HG03571 (cell line): ENCODE results near the gene ANXA7.

Experiments used
- ATAC-seq: cut with Tn5 transposase; IDR thresholded peaks from one replicate; pipeline ENCODE4 v1.9.1; 2021; ENCODE audit not compliant: unreplicated experiment

ANXA7 gene

DNA sequence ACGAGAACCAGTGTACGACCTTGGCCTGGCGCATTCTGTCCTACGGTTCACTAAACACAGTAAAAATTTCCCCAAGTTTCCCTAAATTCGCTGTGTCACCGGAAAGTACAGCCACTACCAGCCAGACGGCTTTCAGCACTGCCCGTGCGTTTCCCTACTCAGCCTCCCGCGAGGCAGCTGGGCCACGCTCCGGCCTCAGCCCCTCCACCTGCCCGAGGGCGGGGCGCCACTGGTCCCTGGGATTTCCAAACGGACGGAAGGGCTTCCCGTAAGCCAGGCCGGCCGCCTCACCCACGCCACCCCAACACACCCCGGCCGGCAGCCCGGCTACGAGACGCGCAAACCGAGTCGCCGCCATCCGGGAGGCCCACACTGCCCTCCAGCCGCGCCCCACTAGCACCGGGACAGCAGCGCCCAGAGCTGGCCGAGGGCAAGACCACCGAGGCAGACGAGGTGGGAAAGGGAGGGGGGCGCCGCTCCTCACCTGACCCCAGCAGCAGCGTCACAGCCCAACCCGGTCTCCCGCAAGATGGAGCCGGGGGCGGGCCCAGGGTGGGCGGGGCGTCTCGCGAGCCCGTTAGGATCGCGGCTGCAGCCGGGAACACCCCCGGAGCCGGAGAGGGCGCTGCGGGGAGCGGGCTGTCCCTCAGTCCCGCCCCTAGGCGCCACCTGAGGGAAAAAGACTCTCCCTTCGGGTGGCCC is at the start of gene ANXA7:
TSS of gene ANXA7 (minus strand) at position 531 of the 702 bp plus-strand sequence. CDS start 13,202 bp downstream, outside the sequence.
- ATAC-seq = peak; percentile 89

GRCh38 chr10:73460897-73461296 is 47.0 kb upstream of the ANXA7 start:
- no peak for ATAC-seq

DNA sequence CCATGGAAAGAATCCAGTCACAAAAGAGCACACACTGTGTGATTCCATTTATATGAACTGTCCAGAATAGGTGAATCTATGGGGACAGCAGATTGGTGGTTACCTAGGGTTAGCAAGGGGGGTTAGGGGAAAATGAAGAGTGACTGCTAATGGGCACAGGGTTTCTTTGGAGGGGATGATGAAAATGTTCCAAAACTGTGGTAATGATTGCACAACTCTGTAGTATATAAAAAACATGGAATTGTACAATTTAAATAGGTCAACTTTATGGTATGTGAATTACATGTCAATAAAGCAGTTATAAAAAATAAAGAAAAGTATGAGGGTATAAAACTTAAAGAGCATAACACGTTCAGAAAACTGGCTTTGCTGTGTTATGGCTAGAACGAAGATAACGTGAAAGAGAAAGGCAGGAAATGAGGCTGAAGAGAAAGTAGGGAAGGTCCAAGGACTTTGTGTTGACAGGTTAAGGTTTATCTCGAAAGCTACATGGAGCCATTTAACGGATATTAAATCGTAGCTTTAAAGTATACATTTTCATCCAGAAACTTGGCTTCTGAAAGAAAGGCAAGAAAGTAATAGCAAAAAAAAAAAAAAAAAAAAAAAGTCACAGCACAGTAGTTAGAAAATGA is 45.9 kb upstream of the ANXA7 start:
- no peak for ATAC-seq

DNA sequence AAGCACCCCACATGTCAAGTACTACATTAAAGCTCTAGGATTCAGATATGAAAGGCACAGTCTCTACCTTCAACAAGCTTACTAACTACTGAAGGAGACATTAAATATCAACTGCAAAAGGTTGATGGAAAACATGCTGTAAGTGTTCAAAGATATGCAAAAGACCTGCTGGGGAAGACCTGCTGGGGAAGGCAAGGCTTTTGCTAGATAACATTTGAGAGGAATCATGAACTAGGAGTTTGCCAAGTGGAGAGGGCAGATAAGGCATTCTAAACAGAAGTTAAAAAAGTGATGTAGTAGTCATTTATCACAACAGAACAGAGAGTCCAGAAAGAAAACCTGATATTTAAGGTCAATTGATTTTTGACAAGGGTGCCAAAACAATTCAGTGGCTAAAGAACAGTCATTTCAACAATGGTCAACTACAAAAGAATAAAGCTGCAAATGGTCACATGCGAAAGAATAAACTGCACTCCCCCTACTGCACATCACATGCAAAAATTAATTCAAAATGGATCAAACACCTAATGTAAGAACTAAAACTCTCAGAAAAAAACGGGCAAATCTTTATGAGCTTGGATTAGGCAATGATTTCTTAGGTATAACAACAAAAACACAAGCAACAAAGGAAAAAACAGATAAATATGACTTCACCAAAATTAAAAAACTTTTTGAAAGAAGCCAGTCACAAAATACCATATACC is 42.5 kb upstream of the ANXA7 start:
- no peak for ATAC-seq

DNA sequence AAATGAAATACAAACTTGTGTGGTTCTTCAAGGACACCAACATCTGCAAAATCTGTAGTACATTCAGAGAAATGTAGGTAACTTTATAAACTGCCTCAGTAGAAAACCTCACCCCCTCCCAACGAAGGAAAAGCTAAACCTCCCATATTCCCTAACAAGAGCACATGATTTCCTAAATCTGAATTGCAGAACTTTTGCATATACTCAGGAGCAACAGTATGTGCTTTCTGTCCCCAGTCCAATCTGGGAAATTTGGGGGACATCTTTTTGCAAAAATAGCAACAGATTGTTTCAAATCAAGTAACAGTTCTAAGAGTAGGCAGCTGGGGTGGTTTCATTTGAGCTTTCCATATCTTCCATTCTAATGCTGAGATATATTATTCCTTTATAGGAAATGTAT is 35.3 kb upstream of the ANXA7 start:
- ATAC-seq = no peak

DNA sequence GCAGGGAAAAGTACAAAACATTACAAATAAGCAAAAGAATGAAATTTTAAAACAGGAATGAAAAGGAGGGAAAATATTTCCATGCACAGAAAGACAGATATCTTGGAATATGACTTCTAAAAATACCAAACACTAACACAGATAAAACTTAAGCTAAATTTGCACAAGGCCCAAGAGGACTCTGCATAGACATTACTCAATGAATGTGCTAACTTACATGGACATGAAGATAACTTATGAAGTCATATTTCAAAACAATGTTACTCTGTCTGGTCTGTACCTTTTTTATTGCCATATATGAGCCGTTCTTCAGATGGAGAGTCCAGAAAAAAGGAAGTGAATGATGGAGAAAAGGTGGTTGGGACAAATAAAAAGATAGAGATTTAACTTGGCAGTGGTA is 34.5 kb upstream of the ANXA7 start:
- no peak for ATAC-seq

GRCh38 chr10:73446926-73447325 is 33.1 kb upstream of the ANXA7 start:
- no peak for ATAC-seq

DNA sequence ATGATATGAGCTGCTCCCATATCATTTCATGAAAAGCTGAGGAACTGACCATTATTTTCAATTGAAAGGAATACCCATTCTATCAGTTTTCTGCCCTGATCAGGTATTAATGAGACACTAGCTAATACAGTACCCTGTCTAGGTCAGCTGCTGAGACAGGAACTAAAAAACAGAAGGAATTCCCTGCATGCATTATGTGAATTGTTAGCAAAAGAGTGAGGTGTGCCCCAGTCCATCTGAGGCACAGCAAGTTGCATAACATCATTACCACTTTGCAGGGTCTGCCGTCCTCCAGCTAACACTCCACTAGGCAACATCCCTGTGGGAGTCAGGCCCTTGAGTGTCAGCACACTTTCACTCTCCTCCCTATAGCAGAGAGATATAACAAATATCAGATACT is 30.6 kb upstream of the ANXA7 start:
- ATAC-seq = no peak

GRCh38 chr10:73439605-73440312 is 25.9 kb upstream of the ANXA7 start:
- no peak for ATAC-seq

DNA sequence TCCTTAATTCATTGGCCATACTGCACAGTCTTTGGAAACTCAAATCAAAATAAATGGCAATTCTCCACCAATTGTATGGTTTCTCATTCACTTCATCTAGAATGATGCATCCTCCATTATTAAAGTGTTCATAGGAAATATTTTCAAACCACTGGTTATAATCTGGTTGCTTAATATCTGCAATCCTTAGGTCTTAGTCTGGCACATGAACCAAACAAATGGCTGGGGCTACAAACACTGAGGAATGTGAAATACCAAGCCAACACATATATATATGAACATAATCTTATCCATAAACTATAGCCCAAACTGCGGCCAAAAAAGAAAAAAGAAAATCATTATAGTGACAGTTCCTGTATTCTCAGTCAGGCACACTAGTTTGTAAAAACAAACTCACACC is 25.2 kb upstream of the ANXA7 start:
- no peak for ATAC-seq

DNA sequence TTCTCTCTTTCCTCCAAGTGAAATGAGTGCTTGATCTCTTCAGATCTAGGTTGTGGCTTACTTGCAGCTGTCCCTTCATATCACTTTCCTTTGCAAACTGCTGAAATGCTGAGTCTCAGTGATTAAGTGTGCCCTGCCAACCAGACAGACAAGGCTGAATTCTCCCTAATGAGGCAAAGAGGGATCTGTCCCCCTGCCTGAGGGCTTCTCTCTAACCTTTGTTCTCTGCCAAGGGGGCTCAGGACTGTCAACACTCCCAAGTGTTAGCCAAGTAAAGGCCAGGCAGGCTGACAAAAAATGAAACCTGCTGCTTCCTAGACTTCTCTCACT is 19.6 kb upstream of the ANXA7 start, which contains the start of gene MSS51:
TSS of gene MSS51 (minus strand) at position 24 of the 330 bp plus-strand sequence. CDS start 5,277 bp downstream, outside the sequence.
- no peak for ATAC-seq

GRCh38 chr10:73432646-73433537 is 19.0 kb upstream of the ANXA7 start:
- no peak for ATAC-seq

DNA sequence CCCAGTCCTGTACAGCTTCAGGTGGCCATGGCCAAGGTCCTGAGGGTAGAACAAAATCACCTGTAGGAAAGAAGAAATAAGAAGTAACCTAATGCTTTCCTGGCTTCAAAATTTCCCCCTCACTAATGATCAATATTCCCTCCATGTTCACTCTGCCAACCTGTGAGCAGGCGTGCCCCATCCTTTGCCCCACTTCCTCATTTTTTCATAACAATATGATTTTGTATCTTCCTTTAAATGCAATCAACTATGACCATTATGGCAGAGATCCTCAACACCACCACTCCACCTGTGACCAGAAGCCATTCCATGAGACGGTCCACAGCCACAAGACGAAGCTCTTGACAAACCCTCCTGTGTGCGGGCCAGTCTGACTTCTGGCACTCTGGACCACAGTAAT is 12.5 kb upstream of the ANXA7 start:
- ATAC-seq = no peak

GRCh38 chr10:73424478-73424877 is 10.6 kb upstream of the ANXA7 start:
- ATAC-seq = no peak

GRCh38 chr10:73423309-73423708 is 9.5 kb upstream of the ANXA7 start:
- no peak for ATAC-seq

DNA sequence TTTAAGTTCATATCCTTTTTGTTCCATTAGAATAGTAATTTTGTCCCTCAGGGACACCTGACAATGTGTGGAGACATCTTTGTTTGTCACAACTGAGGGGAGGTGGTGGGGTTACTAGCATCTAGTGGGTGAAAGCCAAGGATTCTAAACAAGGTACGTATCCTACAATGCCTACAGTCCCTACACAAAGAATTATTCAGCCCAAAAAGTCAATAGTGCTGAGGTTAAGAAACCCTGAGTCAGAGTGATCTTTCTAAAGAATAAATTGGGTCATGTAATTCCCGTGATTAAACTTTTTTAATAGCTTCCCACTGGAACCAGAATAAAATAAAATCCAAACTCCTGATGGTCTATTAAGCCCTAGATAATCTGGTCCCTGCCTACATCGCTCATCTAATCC is 2.7 kb upstream of the ANXA7 start:
- ATAC-seq = no peak

GRCh38 chr10:73414230-73414945 is 530 bp upstream of the ANXA7 start:
- ATAC-seq = no peak

DNA sequence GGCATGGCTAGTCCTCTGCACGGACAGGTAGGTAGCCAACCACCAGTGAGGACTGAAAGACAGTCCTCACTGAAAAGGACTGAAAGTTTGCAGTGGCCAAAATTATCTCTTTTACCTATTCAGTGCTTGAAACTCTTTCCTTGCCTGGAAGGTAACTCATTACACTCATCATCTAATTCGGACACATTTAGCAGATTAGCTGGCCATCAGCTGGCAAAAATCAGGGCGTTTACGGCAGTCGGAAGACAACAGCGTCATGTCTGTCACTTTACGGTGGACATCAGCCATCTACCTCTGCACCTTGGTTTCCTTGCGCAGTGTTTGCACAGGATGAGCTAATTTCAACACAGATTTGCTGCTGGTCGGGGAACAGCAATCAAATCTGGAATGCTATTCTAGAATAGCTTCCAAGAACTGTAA is 740 bp downstream of the ANXA7 start:
- peak; percentile 22 for ATAC-seq

DNA sequence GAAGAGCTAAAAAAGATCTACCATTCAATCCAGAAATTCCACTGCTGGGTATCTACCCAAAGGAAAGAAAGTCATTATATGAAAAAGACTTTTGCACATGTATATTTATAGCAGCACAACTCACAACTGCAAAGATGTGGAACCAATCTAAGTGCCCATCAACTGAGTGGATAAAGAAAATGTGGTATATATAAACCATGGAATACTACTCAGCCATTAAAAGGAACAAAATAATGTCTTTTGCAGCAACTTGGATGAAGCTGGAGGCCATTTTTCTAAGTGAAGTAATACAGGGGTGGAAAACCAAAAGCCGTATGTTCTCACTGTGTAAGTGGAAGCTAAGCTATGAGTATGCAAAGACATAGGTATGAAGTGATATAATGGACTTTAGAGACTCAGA is 3.0 kb downstream of the ANXA7 start:
- ATAC-seq = no peak

DNA sequence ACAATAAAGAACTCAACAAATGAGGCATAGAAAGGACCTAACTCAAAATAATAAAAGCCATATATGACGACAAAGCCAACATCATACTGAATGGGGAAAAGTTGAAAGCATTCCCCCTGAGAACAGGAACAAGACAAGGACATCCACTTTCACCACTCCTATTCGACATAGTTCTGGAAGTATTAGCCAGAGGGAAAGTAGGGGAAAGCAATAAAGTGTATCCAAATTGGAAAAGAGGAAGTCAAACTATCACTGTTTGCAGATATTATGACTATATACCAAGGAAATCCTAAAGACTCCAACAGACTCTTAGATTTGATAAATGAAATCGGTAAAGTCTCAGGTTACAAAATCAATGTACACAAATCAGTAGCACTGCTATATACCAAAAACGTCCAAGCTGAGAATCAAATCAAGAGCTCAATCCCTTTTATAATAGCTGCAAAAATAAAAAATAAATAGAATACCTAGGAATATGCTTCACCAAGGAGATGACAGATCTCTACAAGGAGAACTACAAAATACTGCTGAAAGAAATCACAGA is 4.8 kb downstream of the ANXA7 start:
- no peak for ATAC-seq
